Cortex of kidney (tissue), 1 donor: Measurements from ENCODE around the gene NEK2.
"Not testable (repeated sequence)": the region's sequence is repeated elsewhere in the genome, so short reads cannot be mapped to it uniquely, and the experiment has no call there.

Experiments
- DNase-seq: peaks from one replicate; lab custom pipeline; 2025; lab: John Stamatoyannopoulos, UW

NEK2 gene

DNA sequence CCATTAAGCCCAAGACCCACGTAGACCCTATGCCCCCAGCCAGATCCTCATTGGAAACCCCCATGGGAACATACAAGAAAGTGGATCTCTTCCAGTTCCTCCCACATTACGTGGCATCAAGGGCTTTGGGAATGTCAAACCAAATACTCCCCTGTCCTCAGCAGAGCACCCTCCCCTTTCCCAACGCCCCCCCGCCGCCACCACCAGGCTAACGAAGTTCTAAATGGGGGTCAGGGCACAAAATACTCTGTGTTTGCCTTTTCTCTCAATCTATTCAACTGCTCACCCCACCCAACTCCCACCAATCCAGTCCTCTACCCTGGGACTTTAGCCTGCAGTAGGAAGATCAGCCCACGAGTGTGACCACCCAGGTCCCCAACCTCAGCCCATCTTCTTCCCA lies 24.5 kb downstream of the NEK2 start:
- no peak for DNase-seq

DNA sequence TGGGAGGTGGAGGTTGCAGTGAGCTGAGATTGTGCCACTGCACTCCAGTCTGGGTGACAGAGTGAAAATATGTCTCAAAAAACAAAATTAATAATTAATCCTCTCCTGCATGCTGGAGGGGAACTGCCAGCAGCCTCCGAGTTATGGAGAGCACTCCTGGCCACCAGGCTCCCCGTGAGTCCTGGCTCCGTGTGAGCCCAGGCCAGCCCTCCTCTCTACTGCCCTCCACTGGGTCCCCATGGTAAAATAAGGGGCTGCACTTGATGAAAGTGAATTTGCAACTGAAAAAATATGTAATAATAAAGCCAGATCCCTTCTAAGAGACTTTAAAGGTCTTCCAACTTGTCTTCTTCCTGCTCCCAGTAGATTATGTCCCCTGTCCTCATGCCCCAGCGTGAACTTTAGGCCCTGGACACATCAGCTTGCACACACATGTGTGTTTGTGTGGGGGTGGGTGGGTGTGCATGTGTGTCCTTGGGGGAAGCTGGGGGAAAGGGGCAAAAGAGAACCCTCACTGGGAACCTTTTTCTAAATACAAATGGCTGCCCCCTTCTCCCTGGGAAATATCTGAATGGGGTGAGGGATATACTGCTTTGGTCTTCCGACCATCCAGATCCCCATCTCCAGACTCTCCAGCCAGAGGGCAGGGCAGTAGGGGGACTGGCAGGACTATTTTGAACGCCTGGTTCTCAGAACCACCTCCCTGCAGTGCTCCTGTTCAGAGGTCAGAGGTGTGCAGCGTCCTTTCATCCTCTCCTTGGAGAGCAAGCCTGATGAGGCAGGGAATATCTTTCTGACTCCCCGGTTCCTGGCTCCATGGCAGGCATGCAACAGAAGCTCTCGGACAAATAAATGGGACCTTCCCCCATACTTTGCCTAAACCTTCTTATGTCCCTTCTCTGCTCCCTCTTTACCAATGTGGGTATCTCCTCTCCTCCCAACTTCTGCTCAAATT lies 26.2 kb downstream of the NEK2 start:
- DNase-seq = no peak

DNA sequence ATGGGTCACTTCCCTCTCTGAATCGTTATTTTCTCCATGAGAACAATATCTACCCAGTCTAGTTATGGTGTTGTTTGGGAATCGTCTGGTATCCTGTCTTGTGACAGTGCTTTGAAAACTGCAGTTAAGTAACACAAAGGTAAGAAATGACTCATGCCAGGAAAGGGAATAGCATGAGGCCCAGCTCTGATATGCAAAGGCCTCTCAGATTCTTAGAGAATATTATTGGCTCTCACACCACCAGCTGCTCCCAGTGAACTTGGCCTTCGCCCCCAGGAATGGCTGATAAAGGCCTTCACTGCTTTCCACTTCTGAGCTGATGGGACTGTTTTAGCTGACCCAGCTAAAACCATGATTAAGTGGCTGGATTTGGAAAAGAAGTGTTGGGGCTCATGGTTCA lies 27.1 kb downstream of the NEK2 start:
- DNase-seq = no peak

DNA sequence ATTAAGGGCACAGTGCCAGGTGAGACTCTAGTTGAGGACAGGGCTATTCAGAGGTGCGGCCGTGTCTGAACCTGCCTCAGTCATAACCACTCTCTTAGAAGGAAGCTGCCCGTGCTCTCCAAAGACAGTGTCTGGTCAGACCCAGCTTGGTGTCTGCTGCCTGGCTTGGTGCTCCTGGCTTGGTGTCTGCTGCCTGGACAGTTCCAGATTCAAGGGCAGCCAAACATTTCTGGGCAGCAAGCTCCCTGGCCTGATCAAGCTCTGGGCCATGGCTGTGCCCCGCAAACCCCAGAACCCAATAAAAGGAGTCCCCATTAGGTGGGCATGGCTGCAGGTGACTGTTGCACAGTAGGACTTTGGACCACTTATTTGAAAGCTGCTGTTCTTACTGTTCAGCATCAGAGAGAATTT lies 27.7 kb downstream of the NEK2 start:
- DNase-seq = no peak

DNA sequence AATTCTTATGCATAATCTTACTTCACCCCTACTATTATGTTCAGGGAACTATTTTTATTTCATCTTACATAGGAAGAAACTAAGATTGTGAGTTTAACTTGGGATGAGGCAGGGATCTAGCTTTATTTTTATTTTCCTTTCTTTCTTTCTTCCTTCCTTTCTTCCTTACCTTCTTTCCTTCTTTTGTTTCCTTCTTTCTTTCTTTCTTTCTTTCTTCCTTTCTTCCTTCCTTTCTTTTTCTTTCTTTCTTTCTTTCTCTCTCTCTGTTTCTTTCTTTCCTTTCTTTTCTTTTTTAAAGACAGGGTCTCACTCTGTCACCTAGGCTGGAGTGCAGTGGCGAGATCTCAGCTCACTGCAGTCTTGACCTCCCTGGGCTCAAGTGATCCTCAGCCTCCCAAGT lies 28.9 kb downstream of the NEK2 start:
- DNase-seq = no peak

DNA sequence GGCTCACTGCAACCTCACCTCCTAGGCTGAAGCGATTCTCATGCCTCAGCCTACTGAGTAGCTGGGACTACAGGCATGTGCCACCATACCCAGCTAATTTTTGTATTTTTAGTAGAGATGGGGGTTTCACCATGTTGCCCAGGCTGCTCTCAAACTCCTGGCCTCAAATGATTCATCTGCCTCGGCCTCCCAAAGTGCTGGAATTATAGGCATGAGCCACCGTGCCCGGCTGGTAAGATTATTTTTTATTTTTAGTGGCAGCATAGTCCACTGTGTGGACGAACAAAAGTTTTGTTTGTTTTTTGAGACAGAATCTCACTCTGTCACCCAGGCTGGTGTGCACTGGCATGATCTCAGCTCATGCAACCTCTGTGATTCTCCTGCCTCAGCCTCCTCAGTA lies 29.8 kb downstream of the NEK2 start:
- DNase-seq = not testable (repeated sequence)

DNA sequence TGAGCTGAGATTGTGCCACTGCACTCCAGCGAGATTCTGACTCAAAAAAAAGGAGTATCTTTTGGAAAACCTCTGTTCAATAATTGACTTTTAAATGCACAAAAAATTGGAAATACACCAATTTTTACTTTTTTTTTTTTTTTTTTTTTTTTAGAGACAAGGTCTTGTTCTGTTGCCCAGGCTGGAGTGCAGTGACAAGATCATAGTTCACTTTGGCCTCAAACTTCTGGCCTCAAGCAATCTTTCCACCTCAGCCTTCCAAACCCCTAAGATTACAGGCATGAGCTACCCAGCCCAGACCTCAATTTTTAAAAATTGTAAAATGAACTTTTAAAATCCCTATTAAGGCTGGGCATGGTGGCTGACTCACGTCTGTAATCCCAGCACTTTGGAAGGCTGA lies 30.8 kb downstream of the NEK2 start:
- DNase-seq = no peak

DNA sequence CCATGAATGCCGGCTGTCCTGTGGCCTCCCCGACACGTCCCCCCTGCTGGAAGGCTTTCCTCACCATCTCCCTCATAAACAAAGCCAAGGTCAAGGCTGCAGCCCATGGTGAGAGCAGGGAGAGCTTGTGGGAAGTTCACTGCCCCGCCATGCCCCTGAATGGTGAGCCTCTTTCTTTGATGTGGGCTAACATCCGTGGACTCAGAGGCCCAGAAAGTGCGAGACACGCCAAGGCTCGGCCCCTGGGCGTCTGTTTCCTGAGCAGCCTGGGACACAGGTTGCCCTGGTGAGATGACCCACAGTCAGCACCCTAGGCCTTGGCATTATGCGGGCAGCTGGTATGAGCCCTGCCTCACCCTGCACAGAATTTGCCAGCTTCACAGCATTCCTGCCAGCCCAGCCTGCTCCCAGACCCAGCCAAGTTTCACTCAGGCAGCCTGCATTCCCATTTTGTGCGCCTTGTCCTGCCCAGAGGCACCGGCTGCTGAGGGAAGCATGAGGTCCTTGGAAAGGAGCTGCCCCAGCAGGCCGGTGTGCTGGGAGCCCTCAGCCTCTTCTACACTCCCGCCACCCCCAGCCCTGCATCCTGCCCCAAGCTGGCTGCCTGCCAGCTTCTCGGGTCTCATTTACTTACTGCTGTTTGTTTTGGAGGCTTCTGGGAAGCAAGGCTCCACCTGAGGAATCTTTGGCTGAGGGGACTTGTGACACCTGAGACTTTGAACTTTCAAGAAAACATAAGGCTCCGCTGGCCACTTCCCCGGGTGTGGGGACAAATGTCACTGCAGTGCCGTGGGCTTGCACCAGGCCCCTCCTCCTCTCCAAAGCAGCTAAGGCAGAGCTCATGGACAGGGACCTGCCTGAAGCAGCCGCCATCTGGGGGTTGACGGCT lies 31.9 kb downstream of the NEK2 start:
- no peak for DNase-seq

DNA sequence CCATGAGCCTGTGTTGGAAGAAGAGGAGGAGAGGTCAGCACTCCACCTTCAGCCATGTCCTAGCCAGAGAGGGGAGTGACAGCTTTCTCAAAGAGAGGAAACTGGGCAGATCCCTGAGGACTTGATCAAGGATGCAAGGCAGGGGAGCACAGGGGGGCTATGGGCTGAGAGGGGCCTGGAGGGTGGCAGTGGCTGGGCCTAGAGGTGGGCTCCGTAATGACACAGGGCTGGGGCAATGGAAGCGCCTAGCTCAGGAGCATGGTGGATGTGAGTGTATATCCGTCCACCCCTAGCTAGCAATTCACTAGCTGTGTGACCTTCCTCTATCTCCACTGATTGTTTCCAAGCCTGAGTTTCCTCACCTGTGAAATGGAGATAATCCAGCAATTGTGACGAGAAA lies 32.6 kb downstream of the NEK2 start:
- DNase-seq = no peak

DNA sequence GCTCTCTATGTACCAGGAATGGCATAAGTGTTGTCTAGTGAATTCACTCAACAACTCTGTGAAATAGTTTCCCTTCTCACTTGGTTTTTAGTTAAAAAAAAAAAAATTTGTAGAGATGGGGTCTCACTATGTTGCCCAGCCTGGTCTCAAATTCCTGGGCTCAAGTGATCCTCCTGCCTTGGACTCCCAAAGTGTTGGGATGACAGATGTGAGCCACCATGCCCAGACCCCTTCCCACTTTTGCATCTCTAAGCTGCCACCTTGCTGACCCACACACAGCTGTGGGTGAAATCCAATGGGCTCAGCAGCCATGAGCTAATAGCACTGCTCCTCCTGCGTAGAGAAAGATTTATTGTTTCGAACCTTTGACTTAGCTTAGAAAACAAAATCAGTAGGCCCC lies 33.5 kb downstream of the NEK2 start:
- no peak for DNase-seq

DNA sequence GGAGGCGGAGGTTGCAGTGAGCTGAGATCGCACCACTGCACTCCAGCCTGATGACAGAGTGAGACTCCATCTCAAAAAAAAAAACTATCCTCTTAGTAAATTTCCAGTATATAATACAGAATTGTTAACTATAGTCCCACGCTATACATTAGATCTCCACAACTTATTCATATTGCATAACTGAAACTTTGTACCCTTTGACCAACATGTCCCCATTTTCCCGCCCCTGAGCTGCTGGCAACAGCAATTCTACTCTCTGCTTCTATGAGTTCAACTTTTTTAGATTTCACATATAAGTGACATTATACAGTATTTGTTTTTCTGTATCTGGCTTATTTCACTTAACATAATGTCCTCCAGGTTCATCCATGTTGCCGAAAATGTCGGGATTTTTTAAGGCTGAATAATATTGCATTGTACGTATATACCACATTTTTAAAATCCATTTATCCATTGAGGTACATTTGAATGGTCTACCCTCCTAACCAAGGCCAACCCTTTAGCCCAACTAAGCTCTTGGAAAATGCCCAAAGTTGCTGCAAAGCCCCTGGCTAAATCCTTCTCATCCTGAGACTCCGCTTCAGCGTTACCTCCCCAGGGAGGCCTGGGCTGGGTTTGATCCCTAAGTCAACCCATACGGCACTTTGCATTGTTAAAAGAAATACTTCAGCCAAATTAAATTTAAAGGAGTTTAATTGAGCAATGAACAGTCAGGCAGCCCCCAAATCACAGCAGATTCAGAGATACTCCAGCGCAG lies 34.2 kb downstream of the NEK2 start:
- DNase-seq = no peak

DNA sequence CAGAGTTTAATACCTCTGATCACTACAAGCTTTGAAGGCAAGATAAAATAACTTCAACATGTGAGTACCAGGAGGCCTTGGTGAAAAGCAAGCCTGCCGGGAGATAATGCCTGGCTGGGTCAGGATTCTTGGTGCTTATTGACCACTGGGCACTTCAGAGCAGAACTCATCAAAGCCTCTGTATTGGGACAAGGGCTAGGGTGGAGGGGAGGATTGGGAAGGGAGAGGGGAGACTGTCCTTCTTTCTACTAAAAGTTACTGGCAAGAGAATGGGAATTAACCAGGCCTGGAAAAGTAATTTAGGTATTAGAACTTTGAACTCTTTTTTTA lies 35.2 kb downstream of the NEK2 start:
- DNase-seq = no peak

DNA sequence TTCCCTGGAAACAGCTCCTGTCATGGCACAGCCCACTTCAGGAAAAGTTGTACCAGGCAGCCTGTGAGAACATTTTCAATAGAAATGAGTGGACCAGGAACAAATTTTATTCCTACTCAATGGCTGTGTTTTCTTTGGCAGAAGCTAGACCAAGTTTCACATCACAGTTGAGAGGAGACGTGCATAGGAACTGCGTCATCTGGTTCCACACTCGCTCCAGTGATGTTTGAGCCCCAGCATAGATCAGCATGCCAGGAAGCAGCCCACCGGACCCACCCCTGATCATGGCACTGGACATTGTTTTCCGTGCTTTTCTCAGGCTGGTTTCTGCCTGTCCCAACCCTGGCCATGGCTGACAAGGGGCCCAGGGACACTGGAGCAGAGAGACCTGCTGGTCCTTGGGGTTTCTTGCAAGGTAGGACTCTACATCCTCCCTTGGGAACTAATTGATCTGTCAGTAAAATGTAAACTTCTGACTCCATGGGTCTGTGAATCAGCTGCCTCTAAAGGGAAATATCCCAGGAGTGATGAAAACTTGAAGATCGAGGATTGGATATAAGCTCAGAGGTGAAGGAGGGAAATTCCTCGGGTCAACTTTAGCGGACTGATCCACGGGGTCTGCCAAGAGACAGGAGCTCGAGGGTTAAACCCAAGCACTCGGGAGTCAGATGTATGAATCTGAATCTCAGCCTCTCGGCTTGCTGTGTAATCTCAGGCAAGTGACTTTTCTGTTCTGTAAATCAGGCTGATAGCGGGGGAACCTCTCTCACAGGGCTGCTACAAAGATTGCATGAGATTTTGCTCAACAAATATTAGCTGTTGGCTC lies 35.7 kb downstream of the NEK2 start:
- DNase-seq = no peak

DNA sequence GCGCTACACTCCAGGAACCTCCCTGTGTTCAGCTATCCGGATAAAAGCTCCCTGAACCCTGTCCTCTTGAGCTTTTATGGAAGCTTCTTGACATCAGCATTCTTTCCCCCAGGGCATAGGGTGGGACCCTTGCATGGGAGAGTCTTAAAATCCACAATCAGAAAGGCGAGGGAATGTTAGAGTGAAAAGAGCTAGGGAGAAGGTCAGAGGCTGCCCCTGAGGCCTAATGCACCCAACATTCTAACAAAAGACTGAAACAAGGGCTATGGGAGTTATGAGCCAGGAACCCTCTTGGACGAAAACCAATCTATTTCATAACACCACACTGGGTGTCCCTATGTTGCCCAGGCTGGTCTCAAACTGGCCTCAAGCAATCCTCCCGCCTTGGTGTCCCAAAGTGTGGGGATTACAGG lies 36.7 kb downstream of the NEK2 start:
- DNase-seq = no peak

DNA sequence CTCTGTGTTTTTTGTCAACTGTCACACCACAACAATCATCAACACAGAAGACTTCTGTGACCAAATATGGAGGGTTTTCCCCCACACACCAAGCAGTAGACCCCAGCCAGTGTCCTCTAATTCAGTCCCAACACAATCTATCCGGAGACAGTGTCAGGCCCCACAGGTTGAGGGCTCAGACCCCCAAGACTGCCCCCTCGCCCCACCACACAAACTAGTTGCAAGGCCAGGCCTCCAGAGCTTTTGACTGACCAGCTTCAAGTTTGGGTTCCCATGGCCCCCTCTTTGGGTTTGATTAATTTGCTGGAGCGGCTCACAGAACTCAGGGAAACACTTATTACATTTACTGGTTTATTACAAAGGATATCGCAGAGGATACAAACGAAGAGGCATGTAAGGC lies 37.2 kb downstream of the NEK2 start:
- DNase-seq = no peak

DNA sequence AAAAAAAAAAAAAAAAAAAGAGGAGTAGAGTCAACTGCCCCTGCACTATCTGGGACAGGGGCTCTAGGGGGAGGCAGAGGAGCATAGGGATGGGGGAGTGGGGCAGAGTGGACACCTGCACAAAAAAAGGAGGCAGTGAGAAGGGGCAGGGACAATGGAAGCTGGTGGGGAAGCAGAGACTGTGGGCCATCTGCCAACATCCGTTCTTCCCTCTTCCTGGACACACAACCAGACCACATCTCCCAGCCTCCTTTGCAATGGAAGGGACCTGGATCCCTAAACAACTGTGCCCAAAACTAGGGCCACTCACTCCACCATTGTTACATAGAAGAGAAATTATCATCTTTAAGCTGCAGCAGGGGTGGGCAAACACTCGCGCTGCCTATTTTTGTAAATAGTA lies 38.4 kb downstream of the NEK2 start:
- DNase-seq = no peak

DNA sequence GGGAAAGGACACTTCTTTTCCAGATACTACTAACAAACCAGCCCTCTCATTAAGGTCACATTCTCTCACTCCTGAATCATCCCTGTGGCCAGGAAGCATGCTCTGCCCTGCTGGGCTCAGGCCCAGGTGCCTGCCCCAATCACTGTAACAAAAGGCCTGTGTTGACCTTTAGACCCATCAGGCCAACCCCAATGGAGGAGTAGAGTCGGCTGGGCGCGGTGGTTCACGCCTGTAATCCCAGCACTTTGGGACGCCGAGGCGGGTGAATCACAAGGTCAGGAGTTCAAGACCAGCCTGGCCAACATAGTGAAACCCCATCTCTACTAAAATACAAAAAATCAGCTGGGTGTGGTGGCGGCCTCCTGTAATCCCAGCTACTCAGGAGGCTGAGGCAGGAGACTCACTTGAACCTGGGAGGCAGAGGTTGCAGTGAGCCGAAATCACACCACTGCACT lies 38.8 kb downstream of the NEK2 start:
- DNase-seq = not testable (repeated sequence)

DNA sequence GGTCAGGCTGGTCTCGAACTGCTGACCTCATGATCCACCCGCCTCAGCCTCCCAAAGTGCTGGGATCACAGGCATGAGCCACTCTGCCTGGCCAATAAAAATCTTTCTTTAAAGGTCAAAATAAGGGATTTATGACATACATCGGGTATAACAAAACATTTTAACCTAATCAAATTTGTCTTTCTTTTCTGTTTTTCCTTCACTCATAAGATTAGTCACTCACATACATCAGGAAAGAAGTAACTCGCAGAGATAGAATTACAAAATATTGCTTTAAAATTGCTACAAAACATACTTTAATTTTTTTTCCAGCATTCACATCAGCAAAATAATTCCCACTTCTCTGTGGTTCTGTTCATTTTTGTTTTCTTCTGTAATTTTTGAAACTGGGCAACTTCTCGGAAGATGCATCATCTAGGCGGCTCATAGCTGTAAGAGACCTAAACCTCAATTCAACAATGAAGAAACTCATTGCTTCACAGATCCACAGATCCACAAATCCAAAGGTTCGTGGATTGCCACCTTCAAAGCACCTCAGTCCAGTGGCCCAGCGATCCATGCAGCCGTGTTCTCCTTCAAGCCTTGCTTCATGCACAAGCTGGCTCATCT lies 39.7 kb downstream of the NEK2 start:
- no peak for DNase-seq

DNA sequence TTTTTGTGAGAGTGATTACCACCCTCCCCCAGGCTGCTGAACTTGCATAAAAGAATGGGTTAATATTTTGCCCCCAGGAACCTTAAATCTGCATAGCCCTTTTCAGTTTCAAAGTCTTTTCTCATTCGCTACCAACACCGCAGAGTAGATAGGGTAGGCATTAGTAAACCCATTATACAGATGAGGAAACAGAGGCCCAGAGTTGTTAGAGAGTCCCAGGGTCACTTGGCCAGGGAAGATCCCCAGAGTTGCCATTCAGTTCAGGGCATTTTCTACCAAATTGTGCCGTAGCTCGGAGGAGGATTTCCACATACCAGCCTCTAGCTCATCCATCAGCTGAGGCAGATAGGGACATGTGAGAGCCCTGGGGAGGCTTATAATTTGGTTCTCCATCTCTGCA lies 40.5 kb downstream of the NEK2 start:
- DNase-seq = no peak

DNA sequence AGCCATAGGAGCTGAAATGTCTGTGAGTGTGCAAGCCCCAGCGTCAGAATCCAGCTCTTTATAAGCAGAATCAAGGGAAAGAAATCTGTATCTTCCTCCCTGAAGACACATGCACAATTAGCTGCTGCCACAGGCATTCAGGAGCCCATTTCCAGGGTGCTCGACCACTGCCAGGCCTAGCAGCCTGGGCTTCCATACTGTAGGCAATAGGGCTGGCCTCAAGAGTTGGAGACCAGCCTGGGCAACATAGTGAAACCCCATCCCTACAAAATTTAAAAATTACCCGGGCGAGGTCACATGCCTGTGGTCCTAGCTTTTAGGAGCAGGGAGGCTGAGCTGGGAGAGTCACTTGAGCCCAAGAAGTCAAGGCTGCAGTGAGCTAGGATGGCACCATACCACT lies 41.0 kb downstream of the NEK2 start:
- DNase-seq = no peak

DNA sequence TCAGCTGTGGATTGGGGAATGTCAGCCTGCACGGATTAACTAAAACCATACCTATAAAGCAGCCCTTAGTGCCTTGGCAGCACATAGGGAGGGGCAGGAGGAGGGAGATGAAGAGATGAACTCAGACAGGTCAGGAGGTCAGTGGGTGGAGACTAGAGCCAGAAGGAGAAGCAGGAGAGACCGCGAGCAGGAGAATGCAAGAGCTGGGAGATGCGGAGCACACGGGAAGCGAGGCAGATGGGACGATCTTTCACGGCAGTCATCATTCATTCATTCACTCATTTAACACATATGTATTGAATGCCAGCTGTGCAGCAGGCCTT lies 41.9 kb downstream of the NEK2 start:
- DNase-seq = no peak
